Measurements from ENCODE around the gene TUBB4B.

GRCh38 chr9:137220317-137221094 is 20.6 kb upstream of the TUBB4B start:
- TF ChIP-seq, protein P1, sequence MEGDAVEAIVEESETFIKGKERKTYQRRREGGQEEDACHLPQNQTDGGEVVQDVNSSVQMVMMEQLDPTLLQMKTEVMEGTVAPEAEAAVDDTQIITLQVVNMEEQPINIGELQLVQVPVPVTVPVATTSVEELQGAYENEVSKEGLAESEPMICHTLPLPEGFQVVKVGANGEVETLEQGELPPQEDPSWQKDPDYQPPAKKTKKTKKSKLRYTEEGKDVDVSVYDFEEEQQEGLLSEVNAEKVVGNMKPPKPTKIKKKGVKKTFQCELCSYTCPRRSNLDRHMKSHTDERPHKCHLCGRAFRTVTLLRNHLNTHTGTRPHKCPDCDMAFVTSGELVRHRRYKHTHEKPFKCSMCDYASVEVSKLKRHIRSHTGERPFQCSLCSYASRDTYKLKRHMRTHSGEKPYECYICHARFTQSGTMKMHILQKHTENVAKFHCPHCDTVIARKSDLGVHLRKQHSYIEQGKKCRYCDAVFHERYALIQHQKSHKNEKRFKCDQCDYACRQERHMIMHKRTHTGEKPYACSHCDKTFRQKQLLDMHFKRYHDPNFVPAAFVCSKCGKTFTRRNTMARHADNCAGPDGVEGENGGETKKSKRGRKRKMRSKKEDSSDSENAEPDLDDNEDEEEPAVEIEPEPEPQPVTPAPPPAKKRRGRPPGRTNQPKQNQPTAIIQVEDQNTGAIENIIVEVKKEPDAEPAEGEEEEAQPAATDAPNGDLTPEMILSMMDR (IDR thresholded peaks at IDR 0.05) = no peak
- no peak for TF ChIP-seq POLR2A (IDR thresholded peaks at IDR 0.05)
